HepG2 (cell line): ENCODE results near the gene ZNF396. TPM values are rescaled to one million over a fixed set of nuclear protein-coding genes. Genes with fewer than 3 reads are reported as not detected.

Experiments used
- ATAC-seq: fragments of 200-7000 bp; cut with Tn5 transposase; 3 replicates; pipeline ENCODE4 v1.9.1; 2020; ENCODE audit warnings: mild to moderate bottlenecking, moderate library complexity
- BruUV-seq: library from RNA; stranded (reverse); fragments of 400-500 nt; replicated peaks from 2 replicates; lab custom pipeline; 2021; lab: Mats Ljungman, UMichigan
- CTCF ChIA-PET: fragments of 300-600 bp; formaldehyde crosslinking; extraction: SDS; loops from one replicate; lab custom pipeline; 2021; ENCODE audit warnings: low total read pairs, inconsistent platforms, low intra/inter-chr PET ratio; lab: Yijun Ruan, JAX
- POLR2A ChIA-PET: fragments of 350-600 bp; sonication (Branson Sonifier 250); formaldehyde crosslinking; loops from one replicate; lab custom pipeline; 2020; ENCODE audit warnings: antibody characterized with exemption, inconsistent platforms; lab: Yijun Ruan, JAX
- DNase-seq: peaks from one replicate; pipeline ENCODE4 v3.0.0-alpha.2; 2015; ENCODE audit warnings: low spot score
- FAIRE-seq: peaks from 3 replicates; lab custom pipeline; 2011; peaks lifted over from hg19 to GRCh38; lab: Jason Lieb, UNC
- H2AFZ ChIP-seq: one replicate; pipeline ENCODE4 v1.6.1; 2011; ENCODE audit warnings: low read length, inconsistent platforms
- H3K27ac ChIP-seq: fragments of 300-600 bp; 3 replicates; pipeline ENCODE4 v1.8.0; 2011; ENCODE audit warnings: mixed run types, mild to moderate bottlenecking, mixed read lengths, low read length, inconsistent platforms; ENCODE audit not compliant: insufficient read depth; ENCODE audit errors: extremely low read length
- H3K27me3 ChIP-seq, 2 experiments: fragments of 200-600 bp in 1 of 2; 2 replicates in 1 of 2; 3 replicates in 1 of 2; pipeline versions ENCODE4 v1.6.0 to v1.8.0; 2011; ENCODE audit warnings: low read length in 2 of 2, mild to moderate bottlenecking in 2 of 2, moderate library complexity in 2 of 2, inconsistent platforms in 1 of 2; ENCODE audit not compliant: insufficient read depth in 2 of 2, control insufficient read depth in 1 of 2
- H3K36me3 ChIP-seq, 2 experiments: fragments of 200-600 bp in 1 of 2; replicated peaks in 1 of 2; 2 replicates in 1 of 2; 3 replicates in 1 of 2; pipeline versions ENCODE4 v1.5.1 to v1.8.0; 2011; ENCODE audit warnings: low read length in 2 of 2, inconsistent platforms in 1 of 2; ENCODE audit not compliant: insufficient read depth in 2 of 2, control insufficient read depth in 1 of 2
- H3K4me1 ChIP-seq: 2 replicates; pipeline ENCODE4 v1.5.1; 2012; ENCODE audit warnings: low read length, inconsistent platforms; ENCODE audit not compliant: insufficient read depth
- H3K4me2 ChIP-seq: 2 replicates; pipeline ENCODE4 v1.6.0; 2011; ENCODE audit warnings: low read depth, low read length, inconsistent platforms
- H3K4me3 ChIP-seq, 3 experiments: fragments of 200-600 bp in 1 of 3; sonication (generic), shearing (Covaris generic) in 1 of 3; replicated peaks in 1 of 3; 2 replicates each; pipeline ENCODE4 v1.5.1; 2011 to 2016; ENCODE audit warnings: low read length in 3 of 3, inconsistent platforms in 2 of 3, low read depth in 2 of 3, mild to moderate bottlenecking in 2 of 3, control low read depth in 1 of 3, mixed read lengths in 1 of 3; ENCODE audit not compliant: insufficient read depth in 1 of 3
- H3K79me2 ChIP-seq: one replicate; pipeline ENCODE4 v1.6.1; 2011; ENCODE audit warnings: low read length, inconsistent platforms; ENCODE audit not compliant: insufficient read depth
- H3K9ac ChIP-seq: 2 replicates; pipeline ENCODE4 v1.6.0; 2011; ENCODE audit warnings: mild to moderate bottlenecking, low read depth, low read length, inconsistent platforms; ENCODE audit not compliant: insufficient read depth
- H3K9me3 ChIP-seq: 2 replicates; pipeline ENCODE4 v1.5.1; 2012; ENCODE audit warnings: mild to moderate bottlenecking, low read length
- H4K20me1 ChIP-seq: 2 replicates; pipeline ENCODE4 v1.6.0; 2011; ENCODE audit warnings: inconsistent platforms, mild to moderate bottlenecking, low read length, moderate library complexity; ENCODE audit not compliant: insufficient read depth
- CSRNP2 ChIP-seq: sonication (generic); formaldehyde crosslinking; conservative IDR thresholded peaks from 2 replicates; pipeline ENCODE4 v1.8.0; 2022; ENCODE audit warnings: low read depth, missing genetic modification reagents
- DNMT1 ChIP-seq: sonication (generic); formaldehyde crosslinking; IDR thresholded peaks from 2 replicates; pipeline ENCODE4 v1.5.1; 2020; ENCODE audit warnings: mild to moderate bottlenecking, missing genetic modification reagents
- MAFG ChIP-seq: sonication (generic); formaldehyde crosslinking; IDR thresholded peaks from 2 replicates; pipeline ENCODE4 v1.5.1; 2020; ENCODE audit warnings: mild to moderate bottlenecking, missing genetic modification reagents
- NFATC3 ChIP-seq: sonication (generic); formaldehyde crosslinking; IDR thresholded peaks from 2 replicates; pipeline ENCODE4 v1.5.1; 2020; ENCODE audit warnings: mild to moderate bottlenecking, missing genetic modification reagents
- NR1H2 ChIP-seq: sonication (generic); formaldehyde crosslinking; IDR thresholded peaks from 2 replicates; pipeline ENCODE4 v1.8.1; 2022; ENCODE audit warnings: low read depth, missing genetic modification reagents, borderline replicate concordance
- PAWR ChIP-seq: sonication (generic); formaldehyde crosslinking; IDR thresholded peaks from 2 replicates; pipeline ENCODE4 v1.4.0; 2020; ENCODE audit warnings: missing genetic modification reagents, mild to moderate bottlenecking, borderline replicate concordance
- UBTF ChIP-seq: sonication (generic); formaldehyde crosslinking; IDR thresholded peaks from 2 replicates; pipeline ENCODE4 v1.4.0; 2020; ENCODE audit warnings: mild to moderate bottlenecking, missing genetic modification reagents
- ZBED4 ChIP-seq: sonication (generic); formaldehyde crosslinking; IDR thresholded peaks from 2 replicates; pipeline ENCODE4 v1.4.0; 2020; ENCODE audit warnings: missing genetic modification reagents, borderline replicate concordance
- ZFX ChIP-seq: sonication (generic); formaldehyde crosslinking; IDR thresholded peaks from 2 replicates; pipeline ENCODE4 v1.4.0; 2020; ENCODE audit warnings: mild to moderate bottlenecking, low read depth, missing genetic modification reagents, moderate library complexity
- ZMAT3 ChIP-seq: sonication (generic); formaldehyde crosslinking; conservative IDR thresholded peaks from 2 replicates; pipeline ENCODE4 v1.7.0; 2021; ENCODE audit warnings: missing genetic modification reagents
- ZNF225 ChIP-seq: sonication (generic); formaldehyde crosslinking; IDR thresholded peaks from 2 replicates; pipeline ENCODE4 v1.4.0; 2020; ENCODE audit warnings: mild to moderate bottlenecking, missing genetic modification reagents
- ZNF329 ChIP-seq: sonication (generic); formaldehyde crosslinking; IDR thresholded peaks from 2 replicates; pipeline ENCODE4 v1.9.0; 2021; ENCODE audit warnings: low read depth, mild to moderate bottlenecking, missing genetic modification reagents
- ZNF335 ChIP-seq: sonication (generic); formaldehyde crosslinking; IDR thresholded peaks from 2 replicates; pipeline ENCODE4 v1.4.0; 2020; ENCODE audit warnings: missing genetic modification reagents
- ZNF724P ChIP-seq: sonication (generic); formaldehyde crosslinking; IDR thresholded peaks from 2 replicates; pipeline ENCODE4 v1.8.0; 2022; ENCODE audit warnings: missing genetic modification reagents, borderline replicate concordance
- ZNF768 ChIP-seq: sonication (generic); formaldehyde crosslinking; IDR thresholded peaks from 2 replicates; pipeline ENCODE4 v1.4.0; 2020; ENCODE audit warnings: missing genetic modification reagents
- WGBS: methylation state at CpG from one replicate; pipeline ENCODE4 v1.1.6; 2017; ENCODE audit warnings: low lambda C conversion rate; 5-methylcytosine and 5-hydroxymethylcytosine counted together
- in situ Hi-C: cut with HindIII; loops from 2 replicates; pipeline ENCODE4 v1.10.0; 2017; ENCODE audit warnings: low pct_unique_long_range_greater_than_20kb; ENCODE audit not compliant: extremely low pct_ligation_motif_present
- intact Hi-C: fragments of 100-400 bp; cut with micrococcal nuclease; formaldehyde crosslinking; loops from one replicate; pipeline ENCODE4 v1.10.0; 2022; ENCODE audit not compliant: unreplicated experiment
- polyA plus RNA-seq, 8 experiments: library from polyadenylated mRNA; depleted of rRNA in 3 of 8; stranded (reverse) in 7 of 8; unstranded in 1 of 8; fragments of >200 nt; fragmentation: Illumina TruSeq in 4 of 8; extraction: Trizol in 4 of 8; gene quantifications; 2 replicates each; pipeline versions ENCODE4 v1.2.1 to v1.2.3, GENCODE V29; 2011 to 2016; ENCODE audit warnings: low read depth in 4 of 8, missing spikeins in 1 of 8, mixed read lengths in 1 of 8; ENCODE audit not compliant: insufficient read depth in 1 of 8
- total RNA-seq, 5 experiments: library from RNA; depleted of rRNA; stranded (reverse); fragments of >200 nt; fragmentation: Illumina TruSeq; extraction: Trizol; gene quantifications; 2 replicates each; pipeline ENCODE4 v1.2.3, GENCODE V29; 2016; ENCODE audit warnings: low read depth in 1 of 5

ZNF396 gene
- total and polyA plus RNA-seq, 2 of the 13 experiments (the other 11 are each of a cell fraction or from before 2014, with no cell fraction given): 0.25 to 0.75 TPM

- Histone ChIP-seq H3K27ac (peak within 1 kb of the TSS; percentile 98), H3K27me3 (no peaks in the 10 kb centered on the region), H3K4me1 (peaks cover 56% of the 10 kb centered on the region), H3K9me3 (no peaks in the 10 kb centered on the region), H2AFZ (peak within 1 kb of the TSS; percentile 32), H3K9ac (peak within 1 kb of the TSS; percentile 100), H3K36me3 (peaks cover 12 to 17% of the 10 kb centered on the region in 2 experiments), H3K79me2 (peaks cover 46% of the 10 kb centered on the region), H4K20me1 (peaks cover 34% of the 10 kb centered on the region), H3K4me3 (peak within 1 kb of the TSS; percentile 91 to 93 (median 92)), H3K4me2 (peak within 1 kb of the TSS; percentile 88)
- intact Hi-C loops (loop anchor here (2.0 kb wide), 1 partner anchor 53 kb away; the partner anchor contains the start of gene ZSCAN30), in situ Hi-C loops (no loop called here)
- DNase-seq: peak; percentile 91
- BruUV-seq: no TSS peak
- ATAC-seq: peak; percentile 93
- peak; percentile 79 for FAIRE-seq
- ChIA-PET CTCF (no interaction called here), POLR2A (interaction anchor here (1.2 to 4.0 kb wide), 7 partner anchors 9 to 303 kb away, joined by 3 to 44 read pairs (median 13); partner anchors contain the start of genes INO80C, MAPRE2, ZNF396 and ZNF397)
- WGBS: 2% methylated on average over 24 of the region's 64 CpGs
- no peak for TF ChIP-seq MAFG
- peak; percentile 6; the same call in 1 of the 2 replicates for TF ChIP-seq UBTF (CRISPR knock-in tag)
- no peak for TF ChIP-seq DNMT1 (CRISPR knock-in tag)
- peak; percentile 44; the same call in 1 of the 2 replicates for TF ChIP-seq ZMAT3 (CRISPR knock-in tag)
- TF ChIP-seq ZFX (CRISPR knock-in tag): peak; percentile 98
- TF ChIP-seq PAWR (CRISPR knock-in tag): 0 out of 2 replicates have a peak, but pooled peaks have one; percentile 78
- TF ChIP-seq ZNF724P (CRISPR knock-in tag): no peak
- peak; percentile 100 for TF ChIP-seq ZBED4 (CRISPR knock-in tag)
- no peak; the same call in 1 of the 2 replicates for TF ChIP-seq ZNF225 (CRISPR knock-in tag)
- 0 out of 2 replicates have a peak, but pooled peaks have one; percentile 12 for TF ChIP-seq ZNF768 (CRISPR knock-in tag)
- TF ChIP-seq ZNF335 (CRISPR knock-in tag): no peak
- TF ChIP-seq NFATC3 (CRISPR knock-in tag): peak; percentile 85; the same call in 1 of the 2 replicates
- TF ChIP-seq ZNF329 (CRISPR knock-in tag): no peak
- no peak for TF ChIP-seq CSRNP2 (CRISPR knock-in tag)
- no peak for TF ChIP-seq NR1H2 (CRISPR knock-in tag)
These were observed 33.0 kb downstream of the ZNF396 start, which contains the start of gene ZNF24 for GRCh38 chr18:35343936-35344735. TSS of gene ZNF24 (minus strand) at chr18:35344420. CDS start at chr18:35340650, 3,770 bp downstream.
